ENCODE results near the gene ICOS.

GRCh38 chr2:203928849-203929248, 7.7 kb upstream of the ICOS start:
- TF ChIP-seq CTCF (IDR thresholded peaks at IDR 0.05) (peak in 3 of 4 experiments; percentile 4 to 20 (median 5)), POLR2A (IDR thresholded peaks at IDR 0.05) (no peak)

All from uterus (tissue), 2 donors.